SK-N-SH (cell line): ENCODE measurements around the gene EXOC6.

Experiments used
- POLR2AphosphoS5 ChIP-seq: IDR thresholded peaks from 2 replicates; pipeline ENCODE4 v1.6.1; 2012; ENCODE audit warnings: low read depth, low read length
- TF ChIP-seq, protein P1 (sequence below): fragments of 200-600 bp; sonication (generic); IDR thresholded peaks from 2 replicates; pipeline ENCODE4 v1.6.1; 2017; ENCODE audit warnings: antibody characterized with exemption, mild to moderate bottlenecking, moderate library complexity

DNA sequence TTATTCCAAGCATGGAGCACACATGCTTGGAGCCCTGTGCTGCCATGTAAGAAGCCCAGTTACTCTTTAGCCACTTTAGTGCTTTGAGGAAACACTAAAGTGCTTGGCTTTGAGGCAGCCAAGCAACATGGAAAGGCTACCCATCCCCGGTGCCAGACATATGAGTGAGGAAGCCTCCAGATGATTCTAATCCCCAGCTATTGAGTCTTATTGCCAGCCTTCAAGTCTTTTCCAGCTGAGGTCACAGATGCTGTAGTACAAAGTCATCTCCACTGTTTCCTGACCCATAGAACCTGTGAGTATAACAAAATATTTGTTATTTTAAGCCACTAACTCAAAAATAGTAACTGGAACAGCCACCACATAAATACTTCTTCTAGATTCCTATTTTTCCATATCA lies 120.8 kb downstream of the EXOC6 start:
- TF ChIP-seq, protein P1, sequence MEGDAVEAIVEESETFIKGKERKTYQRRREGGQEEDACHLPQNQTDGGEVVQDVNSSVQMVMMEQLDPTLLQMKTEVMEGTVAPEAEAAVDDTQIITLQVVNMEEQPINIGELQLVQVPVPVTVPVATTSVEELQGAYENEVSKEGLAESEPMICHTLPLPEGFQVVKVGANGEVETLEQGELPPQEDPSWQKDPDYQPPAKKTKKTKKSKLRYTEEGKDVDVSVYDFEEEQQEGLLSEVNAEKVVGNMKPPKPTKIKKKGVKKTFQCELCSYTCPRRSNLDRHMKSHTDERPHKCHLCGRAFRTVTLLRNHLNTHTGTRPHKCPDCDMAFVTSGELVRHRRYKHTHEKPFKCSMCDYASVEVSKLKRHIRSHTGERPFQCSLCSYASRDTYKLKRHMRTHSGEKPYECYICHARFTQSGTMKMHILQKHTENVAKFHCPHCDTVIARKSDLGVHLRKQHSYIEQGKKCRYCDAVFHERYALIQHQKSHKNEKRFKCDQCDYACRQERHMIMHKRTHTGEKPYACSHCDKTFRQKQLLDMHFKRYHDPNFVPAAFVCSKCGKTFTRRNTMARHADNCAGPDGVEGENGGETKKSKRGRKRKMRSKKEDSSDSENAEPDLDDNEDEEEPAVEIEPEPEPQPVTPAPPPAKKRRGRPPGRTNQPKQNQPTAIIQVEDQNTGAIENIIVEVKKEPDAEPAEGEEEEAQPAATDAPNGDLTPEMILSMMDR: no peak
- TF ChIP-seq POLR2AphosphoS5: no peak
